Stimulated activated CD4-positive, alpha-beta T cell treated with anti-CD3 and anti-CD28 coated beads, TNF-alpha, amount 100 ng/mL, for 24 hours (primary cell): Measurements from ENCODE around the gene CYTH2.

Source experiments
- DNase-seq, 3 experiments: peaks; one replicate each; pipeline ENCODE4 v3.0.0-alpha.2; 2020; ENCODE audit warnings: low read depth in 3 of 3

Gene CYTH2

GRCh38 chr19:48492925-48493717 lies 24.0 kb downstream of the CYTH2 start:
- peak in 2 of 3 experiments; percentile 69 to 84 for DNase-seq

- DNase-seq = no peak
Measured at GRCh38 chr19:48493718-48494401, 24.7 kb downstream of the CYTH2 start.

DNA sequence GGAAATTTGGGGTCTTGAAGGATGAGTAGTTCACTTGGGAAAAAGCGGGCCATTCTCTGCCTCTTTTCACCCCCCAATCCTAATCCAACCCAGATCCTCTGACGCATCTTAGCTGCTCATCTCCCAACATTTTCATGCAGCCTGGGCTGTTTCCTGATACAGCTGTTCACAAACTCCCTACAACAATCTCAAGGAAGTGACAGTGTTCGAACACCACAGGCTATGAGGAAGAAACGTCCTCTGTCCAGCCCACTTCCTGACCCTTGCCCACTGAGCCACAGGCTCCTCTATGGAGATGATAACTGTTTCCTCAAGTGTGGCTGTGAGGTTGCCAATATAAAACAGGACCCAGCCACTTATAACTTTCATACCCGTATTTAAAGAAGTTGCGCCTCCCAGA lies 26.2 kb downstream of the CYTH2 start:
- no peak for DNase-seq

GRCh38 chr19:48496959-48497727 lies 28.0 kb downstream of the CYTH2 start:
- DNase-seq = no peak

GRCh38 chr19:48497728-48498594 lies 28.8 kb downstream of the CYTH2 start:
- DNase-seq = no peak

DNA sequence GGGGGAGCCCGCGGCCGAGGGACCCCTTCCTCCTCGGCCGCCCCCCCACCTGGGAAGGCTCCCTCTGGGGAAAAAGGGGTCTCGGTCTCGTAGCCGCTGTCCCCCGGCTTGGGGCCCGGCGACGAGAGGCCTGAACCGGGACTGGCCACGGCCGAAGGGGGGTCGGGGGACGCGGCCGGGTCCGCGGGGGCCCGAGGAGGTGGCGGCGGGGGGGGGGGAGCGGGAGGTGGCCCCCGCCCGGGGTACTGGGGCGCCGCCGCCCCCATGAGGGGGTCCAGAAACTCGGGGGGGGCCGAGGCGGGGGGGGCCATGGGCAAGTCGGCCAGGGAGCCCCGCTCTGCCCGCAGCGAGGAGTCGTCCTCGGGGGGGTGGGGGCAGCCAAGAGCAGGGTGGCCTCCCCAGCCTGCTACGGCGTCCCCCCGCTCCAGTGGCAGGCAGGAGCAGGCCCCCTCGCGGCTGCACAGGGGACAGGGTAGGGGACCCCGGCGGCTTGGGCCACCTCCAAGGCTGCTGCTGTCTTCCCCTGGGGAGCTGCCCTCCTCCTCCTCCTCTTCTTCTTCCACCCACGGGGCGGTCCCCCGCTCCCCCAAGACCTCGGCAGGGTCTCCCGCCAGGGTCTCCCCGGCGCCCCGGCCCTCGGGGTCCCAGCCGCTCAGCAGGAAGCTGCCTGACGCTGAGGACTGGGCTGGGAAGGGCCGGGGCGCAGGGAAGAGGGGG lies 29.6 kb downstream of the CYTH2 start:
- DNase-seq = no peak

GRCh38 chr19:48499316-48500090 lies 30.3 kb downstream of the CYTH2 start:
- DNase-seq = no peak

- DNase-seq = no peak
Measured at GRCh38 chr19:48500830-48501493, 31.8 kb downstream of the CYTH2 start.

DNA sequence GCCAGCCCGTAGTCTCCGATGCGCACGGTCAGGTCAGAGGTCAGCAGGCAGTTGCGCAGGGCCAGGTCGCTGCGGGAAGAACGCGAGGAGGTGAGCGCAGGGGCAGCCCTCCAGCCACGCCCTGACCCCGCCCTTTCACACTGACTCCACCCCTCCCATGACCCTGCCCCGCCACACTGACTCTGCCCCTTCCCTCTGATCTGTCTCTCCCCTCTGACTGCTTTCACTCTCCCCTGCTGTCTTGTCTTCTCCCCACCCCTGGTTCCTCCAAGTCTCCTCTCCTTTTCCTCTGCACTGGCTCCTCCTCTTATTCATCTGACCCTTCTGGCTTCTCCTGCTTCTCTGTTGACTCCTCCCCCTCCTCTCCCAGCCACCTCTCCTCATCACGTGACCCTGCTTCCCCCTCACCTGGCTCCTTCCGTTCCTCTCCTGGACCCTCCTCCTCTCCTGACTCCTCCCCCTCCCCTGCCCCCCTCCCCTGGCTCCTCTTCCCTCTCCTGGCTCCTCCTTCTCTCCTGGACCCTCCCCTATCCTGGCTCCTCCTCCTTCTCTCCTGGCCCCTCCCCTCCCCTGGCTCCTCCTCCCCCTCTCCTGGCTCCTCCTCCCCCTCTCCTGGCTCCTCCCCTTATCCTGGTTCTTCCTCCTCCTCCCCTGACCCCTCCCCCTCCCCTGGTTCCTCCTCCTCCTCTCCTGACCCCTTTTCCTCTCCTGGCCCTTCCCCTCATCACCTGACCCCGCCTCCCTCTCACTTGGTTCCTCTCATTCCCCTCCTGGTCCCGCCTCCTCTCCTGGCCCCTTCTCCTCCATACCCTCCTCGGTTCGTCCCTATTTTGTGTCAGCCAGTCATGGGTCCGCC lies 32.6 kb downstream of the CYTH2 start:
- peak in 1 of 3 experiments; percentile 74 for DNase-seq

DNA sequence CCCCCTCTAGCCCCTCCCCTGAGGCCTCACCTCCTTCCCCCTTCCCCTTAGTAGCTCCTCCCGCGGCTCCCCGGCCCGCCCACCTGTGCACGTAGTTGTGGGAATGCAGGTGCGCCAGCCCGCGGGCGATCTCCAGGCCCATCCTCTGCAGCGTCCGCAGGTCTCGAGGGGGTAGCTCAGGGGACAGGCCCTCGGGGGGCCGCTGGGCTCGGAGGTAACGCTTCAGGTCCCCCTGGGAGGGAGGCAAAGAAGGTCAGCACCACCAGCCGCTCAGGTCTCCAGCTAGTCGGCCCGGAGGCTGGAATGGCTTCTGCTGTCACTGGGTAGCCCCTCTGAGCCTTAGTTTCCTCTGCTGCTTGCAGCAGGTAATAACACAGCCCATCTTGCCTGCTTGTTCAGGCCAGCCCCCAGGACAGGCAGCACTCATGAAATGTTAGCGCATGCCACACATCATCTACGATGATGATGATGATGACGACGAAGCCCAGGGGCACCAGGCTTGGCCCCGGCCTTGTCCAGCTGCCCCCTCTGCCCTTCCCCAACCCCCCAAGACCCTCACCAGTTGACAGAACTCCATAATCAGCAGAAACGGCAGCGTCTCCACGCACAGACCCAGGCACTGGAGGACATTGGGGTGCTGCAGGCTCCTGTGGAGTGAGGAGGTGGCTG lies 33.3 kb downstream of the CYTH2 start:
- DNase-seq = peak in 1 of 3 experiments; percentile 47

DNA sequence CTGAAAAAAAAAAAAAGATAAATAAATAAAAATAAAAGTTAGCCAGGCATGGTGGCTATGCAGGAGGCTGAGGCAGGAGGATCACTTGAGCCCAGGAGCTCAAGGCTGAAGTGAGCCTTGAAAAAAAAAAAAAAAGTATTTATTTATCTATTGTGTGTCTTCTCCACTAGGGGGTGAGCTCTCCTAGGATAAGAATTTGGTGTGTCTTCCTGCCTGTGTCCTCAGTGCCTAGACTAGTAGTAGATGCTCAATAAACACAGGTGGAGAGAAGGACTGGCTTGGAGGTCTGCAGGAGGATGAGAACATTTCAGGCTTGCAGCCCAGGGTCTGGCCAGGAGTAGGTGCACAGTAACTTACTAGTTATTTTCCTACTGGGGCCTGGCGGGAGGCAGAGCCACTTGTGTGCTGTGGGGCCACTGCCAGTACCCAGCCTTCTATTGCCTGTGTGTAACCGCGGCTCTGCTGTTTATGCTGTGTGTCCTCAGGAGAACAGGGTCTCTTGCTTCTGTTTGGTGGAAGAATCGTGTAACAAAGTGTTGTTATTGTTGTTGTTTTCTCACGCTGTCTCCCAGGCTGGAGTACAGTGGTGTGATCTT lies 37.1 kb downstream of the CYTH2 start:
- no peak for DNase-seq

GRCh38 chr19:48507911-48508439 lies 38.8 kb downstream of the CYTH2 start:
- no peak for DNase-seq

DNA sequence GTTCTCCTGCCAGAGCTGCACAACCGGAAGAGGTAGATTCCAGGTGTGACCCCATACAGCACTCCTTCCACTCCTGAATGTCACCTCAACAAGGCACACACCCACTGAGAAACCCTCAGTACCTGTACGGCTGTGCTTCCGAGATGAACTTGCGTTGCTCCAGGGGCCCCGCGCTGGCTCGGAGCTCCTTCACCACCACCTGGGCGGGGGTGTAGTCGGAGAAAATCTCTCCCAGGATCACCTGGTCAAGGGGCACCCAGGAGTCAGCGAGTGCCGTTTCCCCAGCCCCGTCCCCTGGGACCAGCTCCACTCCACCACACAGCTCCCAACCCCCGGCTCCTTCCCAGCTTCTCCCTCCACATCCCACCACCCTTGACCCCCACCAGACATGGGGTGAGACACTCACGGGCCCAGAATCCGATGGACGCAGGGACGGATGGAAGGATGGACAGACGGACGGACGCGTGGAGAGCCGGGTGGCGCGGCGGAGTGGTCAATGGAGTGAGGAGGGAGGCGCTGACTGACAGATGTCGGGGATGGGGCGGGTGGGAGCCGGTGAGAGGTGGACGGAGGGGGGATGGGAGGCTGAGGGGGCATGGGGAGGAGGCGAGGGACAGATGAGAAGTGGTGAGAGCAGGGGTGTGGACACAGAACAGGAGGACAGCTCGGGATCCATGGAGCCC lies 39.7 kb downstream of the CYTH2 start:
- DNase-seq = no peak

GRCh38 chr19:48509467-48510194 lies 40.5 kb downstream of the CYTH2 start:
- no peak for DNase-seq

GRCh38 chr19:48510421-48511268 lies 41.5 kb downstream of the CYTH2 start:
- DNase-seq = peak; percentile 62 to 68 (median 63)
